ENCODE results near the gene RIPOR3.
"Not testable (repeated sequence)": the region's sequence is repeated elsewhere in the genome, so short reads cannot be mapped to it uniquely, and the experiment has no call there.

RIPOR3 gene

DNA sequence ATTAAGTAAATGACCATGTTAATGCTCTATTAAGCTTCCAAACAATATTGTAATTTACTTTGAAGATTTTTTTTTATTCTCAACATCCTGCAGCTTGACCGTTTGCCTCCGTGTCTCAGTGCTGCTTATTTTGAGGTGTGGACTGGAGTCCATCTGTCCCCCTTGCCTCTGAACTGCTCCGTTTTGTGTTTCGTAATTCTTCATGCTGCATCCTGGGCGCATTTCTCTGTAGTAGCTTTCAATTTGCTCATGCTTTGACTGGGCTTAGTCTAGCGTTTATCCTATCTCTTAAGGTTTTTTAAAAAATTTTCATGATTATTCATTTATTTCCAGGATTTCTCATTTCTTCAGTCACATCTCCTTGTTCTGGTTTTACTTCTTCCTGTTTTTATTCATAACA is 143.4 kb downstream of the RIPOR3 start:
- DNase-seq, result no peak

DNA sequence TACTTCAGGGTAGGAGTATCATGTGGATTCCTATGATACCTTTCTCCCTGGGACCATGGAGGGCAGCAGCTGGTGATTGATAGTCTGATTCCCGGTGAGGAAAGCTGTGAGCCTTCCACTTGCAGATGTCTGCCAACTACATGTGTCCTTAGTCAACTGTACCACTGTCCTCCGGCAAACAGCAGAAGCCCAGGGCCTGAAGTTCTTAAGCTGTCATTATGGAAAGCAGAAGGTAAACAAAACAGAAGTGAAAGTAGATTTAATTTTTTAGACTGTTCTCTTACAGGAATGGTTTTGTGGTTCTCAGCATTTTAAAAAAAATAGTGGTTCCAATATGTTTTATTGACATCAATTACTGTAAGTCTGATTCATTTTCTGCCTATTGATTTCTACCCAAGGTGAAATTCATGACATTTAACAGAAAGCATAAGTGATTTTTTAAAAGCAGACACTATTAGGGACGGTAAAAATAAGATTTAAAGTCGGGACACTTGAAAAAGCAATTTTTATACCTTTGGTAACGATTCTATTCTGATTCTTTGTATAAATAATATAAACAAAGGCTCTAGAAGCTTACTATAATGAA is 144.5 kb downstream of the RIPOR3 start:
- no peak for DNase-seq

DNA sequence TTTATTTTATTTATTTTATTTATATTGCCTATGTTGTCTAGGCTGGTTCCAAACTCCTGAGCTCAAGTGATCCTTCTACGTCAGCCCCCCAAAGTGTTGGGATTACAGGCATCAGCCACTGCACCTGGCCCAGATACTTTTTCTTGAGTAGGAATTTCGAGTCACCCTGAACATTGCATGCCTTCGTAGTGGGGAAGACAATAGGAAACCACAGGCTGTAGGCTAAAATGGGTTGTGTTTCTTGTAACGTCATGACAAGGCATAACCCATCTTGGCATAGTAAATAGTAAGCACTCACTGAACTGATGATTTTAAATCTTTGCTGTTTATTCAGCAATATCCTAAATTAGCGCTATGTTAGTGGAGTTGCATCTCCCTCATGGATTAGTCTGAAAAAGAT is 146.2 kb downstream of the RIPOR3 start:
- no peak for DNase-seq

DNA sequence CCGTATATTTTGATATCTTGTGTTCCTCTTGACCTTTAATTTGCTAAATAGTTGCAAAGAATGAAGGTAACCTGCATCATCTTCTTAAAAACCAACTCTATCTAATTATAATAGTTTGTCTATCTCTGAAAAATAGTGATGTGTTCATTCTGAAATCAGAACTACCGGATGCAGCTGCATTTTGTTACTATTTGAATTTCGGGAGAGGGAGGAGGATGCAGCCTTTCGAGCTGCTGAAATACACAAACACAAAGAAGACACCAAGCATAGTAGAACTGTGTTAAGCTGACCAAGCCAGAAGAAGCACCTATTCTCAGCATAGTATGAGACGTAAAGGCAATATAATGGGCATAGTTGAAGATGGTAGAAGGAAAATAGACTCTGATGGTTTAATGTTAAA is 148.0 kb downstream of the RIPOR3 start:
- DNase-seq, result no peak

DNA sequence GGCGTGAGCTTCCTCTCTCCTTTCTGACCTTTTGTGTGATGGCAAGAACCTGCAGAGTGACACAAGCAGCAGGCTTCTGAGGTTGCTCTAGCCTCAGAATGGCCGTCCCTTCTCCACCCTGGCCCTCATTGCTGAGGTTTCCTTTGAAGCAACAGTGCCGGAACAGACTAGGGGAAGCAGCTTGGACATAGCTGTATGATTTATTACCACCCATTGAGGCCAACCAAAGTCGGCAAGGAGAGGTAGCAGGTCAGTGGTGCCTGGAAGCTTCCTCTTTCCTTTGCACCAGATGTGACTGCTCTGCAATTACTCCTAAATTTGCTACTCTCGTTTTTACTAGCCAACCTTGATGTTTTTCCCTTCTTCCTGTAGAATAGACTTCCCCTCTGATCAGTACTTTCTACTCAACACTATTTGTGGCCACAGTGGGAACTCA is 149.7 kb downstream of the RIPOR3 start:
- no peak for DNase-seq

DNA sequence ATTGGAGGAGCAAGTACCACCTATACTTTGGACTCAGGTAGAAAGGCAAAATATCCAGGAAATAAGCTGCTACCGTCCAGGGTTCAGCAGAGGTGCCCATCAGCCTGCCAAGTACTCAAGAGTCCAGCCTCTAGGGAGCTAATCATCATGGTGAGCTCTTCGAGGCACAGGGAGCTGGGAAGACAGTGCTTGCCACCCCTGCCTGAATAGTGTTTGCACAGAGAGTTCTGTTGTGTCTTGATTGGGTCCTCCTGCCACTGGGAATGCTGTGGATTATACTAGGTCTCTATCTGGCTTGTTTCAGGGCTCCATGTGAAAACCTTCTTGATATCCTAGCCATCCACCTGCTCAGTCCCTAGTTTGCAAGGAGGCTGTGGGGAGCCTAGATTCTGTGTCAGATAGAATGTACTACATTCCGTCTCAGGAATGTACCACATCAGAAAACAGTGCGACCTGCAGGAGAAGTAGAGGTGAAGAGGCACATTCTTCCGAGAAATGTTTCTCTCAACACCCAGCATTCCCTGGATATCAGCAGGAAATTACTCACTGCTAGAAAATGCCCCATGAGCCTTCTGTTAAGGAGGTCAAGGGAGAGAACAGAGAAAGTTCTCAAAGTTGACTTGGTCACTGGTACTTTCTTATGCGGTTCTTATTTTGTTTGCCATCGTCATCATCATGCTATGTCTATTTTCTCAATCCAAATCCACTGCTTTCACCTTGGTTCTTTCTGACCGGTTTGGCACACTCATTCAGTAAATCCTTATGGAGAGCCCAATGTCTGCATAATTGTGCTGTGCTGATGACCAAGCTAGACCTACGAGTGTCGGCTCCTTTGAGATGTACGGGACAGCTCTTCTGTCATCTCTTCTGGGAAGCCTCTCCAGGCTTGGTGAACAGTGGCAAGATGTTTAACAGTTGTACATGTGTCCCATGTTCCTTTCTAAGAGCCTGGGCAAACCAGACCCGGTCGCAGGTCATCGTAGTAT is 150.4 kb downstream of the RIPOR3 start:
- DNase-seq, result no peak

DNA sequence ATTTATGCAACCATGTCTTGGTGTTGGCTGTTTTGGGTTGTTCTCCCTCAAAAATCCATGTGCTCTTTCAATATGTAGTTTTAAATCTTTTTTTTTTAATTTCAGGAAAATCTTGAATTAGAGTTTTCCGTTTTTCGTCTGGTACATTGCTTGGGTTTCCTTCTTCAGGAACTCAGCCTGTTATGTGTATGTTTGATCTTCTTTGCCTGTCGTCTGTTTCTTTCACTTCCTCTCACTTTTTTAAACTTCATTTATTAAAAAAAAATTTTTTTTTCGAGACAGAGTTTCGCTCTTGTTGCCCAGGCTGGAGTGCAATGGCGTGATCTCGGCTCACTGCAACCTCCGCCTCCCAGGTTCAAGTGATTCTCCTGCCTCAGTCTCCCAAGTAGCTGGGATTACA is 151.5 kb downstream of the RIPOR3 start:
- DNase-seq, result not testable (repeated sequence)

DNA sequence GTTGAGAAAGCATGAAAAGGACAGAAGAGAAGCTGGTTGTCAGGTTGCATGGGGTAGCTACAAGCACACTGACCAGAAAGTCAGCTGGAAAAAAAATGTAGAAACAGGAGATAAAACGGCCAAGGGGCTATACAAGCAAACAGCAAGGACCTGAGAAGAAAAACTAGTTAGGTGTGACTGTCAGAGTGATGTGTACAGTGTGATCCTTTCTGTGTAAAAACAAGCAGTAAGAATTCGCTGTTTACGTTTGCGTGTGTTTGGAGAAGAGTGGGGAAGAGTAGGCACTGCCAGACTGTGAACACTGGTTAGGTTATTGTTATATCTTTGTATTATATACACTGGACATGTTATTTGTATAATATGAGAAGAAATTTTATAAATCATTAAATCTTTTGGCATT is 153.1 kb downstream of the RIPOR3 start:
- no peak for DNase-seq

DNA sequence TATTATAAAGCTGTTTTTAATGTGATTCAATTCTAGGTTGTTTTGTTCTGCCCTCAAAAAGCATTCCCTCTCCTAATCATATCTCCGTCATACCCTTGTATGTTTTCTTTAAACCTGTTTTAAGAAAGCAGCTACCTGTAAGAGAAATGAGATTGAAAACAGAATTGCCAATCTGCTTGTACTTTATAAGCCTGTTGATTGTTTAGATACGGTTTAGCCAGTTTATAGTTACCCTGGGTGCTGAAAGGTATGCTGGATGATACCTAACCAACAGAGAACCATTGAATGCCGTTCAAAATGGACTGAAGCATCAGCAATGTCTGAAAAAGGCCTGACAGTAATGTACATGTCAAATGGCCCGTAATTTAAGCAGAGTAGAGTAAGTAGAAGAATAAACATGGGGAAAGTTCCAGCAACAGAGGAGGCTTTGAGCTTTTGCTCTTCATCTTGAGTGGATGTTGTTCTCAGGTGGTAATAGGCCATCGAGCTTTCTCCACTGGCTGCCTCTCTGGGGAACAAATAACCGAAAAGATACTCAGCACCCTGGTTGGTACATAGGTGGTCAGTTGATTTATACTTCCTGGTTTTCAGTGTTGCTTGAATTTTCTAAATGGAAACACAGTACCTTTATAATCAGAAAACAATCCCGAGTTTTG is 153.7 kb downstream of the RIPOR3 start:
- DNase-seq, result no peak

DNA sequence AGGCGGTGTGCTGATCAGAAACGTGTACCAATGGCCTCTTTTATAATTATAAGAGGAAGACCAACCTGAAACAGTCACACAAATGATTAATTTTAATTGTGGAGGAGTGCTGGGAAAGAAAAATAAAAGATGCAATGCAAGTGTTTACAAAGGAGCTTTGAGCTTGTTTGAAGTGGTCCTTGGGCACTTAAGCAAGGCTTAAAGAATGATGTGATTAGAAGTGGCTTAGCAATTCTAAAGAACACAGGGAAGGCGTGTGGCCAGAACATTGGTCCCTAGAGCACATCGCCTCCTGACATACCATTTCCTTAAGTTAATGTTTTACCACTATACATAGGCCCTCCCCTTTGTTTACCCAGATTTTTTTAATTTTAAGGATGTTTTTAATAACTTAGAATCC is 155.0 kb downstream of the RIPOR3 start:
- DNase-seq, result no peak
